ENCODE measurements around the gene LSG1. TPM values are rescaled to one million over a fixed set of nuclear protein-coding genes. Genes with fewer than 3 reads are reported as not detected.

LSG1 gene
- total RNA-seq, 1 donor from 2014 or later, result 45.5 TPM

DNA sequence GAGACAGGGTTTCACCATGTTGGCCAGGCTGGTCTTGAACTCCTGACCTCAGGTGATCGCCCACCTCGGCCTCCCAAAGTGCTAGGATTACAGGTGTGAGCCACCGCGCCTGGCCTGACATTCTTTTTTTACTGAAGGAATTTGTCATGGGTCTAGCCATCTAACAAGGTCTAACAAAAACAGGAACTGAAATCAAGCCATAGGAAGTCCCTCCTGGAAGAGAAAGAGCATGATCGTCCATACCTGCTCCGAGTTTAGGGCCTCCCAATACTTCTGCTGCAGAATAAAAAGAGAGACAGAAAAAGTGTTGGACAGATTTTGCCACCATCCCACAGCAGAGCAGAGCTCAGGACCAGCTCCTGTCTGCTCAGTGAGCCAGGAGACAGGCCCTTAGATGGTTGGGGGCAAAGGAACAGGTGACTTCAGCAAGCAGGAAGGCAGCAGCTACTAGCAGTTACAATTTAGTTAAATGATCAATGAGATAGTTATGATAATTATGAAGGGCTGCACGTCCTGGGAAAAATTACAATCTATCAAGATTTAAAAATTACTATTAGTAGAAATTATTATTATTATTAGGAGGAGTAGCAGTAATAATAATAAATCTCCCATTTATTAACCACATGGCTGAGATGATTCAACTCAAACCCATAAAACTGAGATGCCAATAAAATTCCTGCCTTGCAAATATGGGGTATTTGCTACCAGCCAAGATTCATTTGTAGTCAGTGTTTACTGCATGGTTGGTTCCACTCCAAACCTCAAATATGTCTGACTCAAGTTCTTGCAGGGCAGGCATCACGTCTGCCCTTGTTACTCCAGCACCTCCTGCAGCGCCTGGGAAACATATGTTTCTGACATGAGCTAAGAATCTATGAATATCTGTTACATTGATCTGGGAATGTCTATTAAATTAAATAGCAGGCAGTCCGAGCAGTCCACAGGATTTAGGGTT is 78.9 kb downstream of the LSG1 start:
- H3K4me3 Mint-ChIP-seq, result no peak overlapping the region
- H3K36me3 Mint-ChIP-seq (ENCODE audit: low read depth), result peaks cover 4% of the 10 kb centered on the region
- peaks cover 4% of the 10 kb centered on the region for H3K4me1 Mint-ChIP-seq
- no peak for DNase-seq (ENCODE audit: low read depth, low spot score)
- TF ChIP-seq, protein P1, sequence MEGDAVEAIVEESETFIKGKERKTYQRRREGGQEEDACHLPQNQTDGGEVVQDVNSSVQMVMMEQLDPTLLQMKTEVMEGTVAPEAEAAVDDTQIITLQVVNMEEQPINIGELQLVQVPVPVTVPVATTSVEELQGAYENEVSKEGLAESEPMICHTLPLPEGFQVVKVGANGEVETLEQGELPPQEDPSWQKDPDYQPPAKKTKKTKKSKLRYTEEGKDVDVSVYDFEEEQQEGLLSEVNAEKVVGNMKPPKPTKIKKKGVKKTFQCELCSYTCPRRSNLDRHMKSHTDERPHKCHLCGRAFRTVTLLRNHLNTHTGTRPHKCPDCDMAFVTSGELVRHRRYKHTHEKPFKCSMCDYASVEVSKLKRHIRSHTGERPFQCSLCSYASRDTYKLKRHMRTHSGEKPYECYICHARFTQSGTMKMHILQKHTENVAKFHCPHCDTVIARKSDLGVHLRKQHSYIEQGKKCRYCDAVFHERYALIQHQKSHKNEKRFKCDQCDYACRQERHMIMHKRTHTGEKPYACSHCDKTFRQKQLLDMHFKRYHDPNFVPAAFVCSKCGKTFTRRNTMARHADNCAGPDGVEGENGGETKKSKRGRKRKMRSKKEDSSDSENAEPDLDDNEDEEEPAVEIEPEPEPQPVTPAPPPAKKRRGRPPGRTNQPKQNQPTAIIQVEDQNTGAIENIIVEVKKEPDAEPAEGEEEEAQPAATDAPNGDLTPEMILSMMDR (conservative IDR thresholded peaks at IDR 0.05), result no peak
- no peaks in the 10 kb centered on the region for H3K27me3 Mint-ChIP-seq (ENCODE audit: low read depth)
- no peak overlapping the region for H3K27ac Mint-ChIP-seq (ENCODE audit: unreplicated experiment)
- no peaks in the 10 kb centered on the region for H3K9me3 Mint-ChIP-seq

Other genes starting within 250 kb of the LSG1 start
- 74.6 and 76.1 TPM in 2 replicates for gene ATP13A3, start 185.2 kb downstream of the LSG1 start, total RNA-seq
- 37.3 and 43.8 TPM in 2 replicates for gene TMEM44, start 38.8 kb downstream of the LSG1 start, total RNA-seq
- 1.4 TPM in 2 replicates for gene FAM43A, start 13.7 kb upstream of the LSG1 start, total RNA-seq